ENCODE measurements around the gene UTP25.

Gene UTP25

DNA sequence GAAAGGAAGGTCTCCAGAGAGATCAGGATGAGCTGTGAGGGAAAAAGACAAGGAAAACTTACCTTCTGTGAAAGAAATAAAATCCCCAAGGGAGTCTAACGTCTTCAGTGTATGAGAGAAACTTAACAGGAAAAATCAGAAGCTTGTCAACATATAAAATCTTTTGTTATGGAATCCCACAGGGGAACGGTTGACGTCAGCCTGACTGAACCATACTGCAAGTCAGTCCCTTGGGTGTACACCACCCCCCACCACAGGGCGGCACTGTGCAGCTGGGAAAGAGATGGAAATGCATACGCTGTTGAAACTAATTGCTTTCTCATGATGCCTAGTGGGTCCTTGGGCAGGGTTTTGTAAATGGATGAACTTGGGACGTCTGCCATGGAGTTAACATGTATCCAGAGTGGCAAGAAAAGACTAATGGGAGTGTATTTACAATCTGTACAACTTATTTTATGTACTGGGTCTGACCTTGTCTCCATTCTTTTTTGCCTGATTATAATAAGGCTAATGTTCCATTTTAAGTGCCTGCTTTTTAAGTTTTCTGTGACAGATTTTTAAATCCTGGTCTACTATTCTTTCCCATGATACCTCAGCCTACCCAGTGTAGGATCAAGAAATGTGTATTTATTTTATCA is 22.7 kb downstream of the UTP25 start:
- DNase-seq (ENCODE audit: extremely low read depth, low read depth): no peak
- TF ChIP-seq, protein P1, sequence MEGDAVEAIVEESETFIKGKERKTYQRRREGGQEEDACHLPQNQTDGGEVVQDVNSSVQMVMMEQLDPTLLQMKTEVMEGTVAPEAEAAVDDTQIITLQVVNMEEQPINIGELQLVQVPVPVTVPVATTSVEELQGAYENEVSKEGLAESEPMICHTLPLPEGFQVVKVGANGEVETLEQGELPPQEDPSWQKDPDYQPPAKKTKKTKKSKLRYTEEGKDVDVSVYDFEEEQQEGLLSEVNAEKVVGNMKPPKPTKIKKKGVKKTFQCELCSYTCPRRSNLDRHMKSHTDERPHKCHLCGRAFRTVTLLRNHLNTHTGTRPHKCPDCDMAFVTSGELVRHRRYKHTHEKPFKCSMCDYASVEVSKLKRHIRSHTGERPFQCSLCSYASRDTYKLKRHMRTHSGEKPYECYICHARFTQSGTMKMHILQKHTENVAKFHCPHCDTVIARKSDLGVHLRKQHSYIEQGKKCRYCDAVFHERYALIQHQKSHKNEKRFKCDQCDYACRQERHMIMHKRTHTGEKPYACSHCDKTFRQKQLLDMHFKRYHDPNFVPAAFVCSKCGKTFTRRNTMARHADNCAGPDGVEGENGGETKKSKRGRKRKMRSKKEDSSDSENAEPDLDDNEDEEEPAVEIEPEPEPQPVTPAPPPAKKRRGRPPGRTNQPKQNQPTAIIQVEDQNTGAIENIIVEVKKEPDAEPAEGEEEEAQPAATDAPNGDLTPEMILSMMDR (IDR thresholded peaks at IDR 0.05; ENCODE audit: low read depth, low read length, missing control alignments): peak; percentile 90
- no peak overlapping the region for H3K4me3 ChIP-seq (replicated peaks; ENCODE audit: low read depth, low read length)

DNA sequence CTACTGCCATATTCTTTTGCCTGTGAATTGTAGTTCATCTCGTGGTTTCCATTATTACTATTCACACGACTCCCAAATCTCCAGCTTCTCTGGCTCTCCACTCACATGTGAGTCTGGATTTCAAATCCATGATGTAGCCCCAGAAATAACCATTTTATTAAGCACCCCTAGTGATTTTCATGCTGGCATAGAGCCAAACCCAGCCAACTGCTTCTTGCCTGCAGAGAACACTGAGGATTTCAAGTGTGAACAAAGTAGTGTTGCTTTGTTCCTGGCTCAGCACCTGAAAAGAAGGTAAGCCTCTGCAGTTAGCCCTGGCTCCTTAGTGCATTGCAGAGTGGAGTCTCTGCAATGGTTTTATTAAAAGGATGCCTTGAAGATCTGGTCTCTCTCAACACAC is 25.9 kb downstream of the UTP25 start:
- TF ChIP-seq, protein P1 (IDR thresholded peaks at IDR 0.05; ENCODE audit: low read depth, low read length, missing control alignments): no peak
- no peak overlapping the region for H3K4me3 ChIP-seq (replicated peaks; ENCODE audit: low read depth, low read length)
- DNase-seq (ENCODE audit: extremely low read depth, low read depth): no peak

DNA sequence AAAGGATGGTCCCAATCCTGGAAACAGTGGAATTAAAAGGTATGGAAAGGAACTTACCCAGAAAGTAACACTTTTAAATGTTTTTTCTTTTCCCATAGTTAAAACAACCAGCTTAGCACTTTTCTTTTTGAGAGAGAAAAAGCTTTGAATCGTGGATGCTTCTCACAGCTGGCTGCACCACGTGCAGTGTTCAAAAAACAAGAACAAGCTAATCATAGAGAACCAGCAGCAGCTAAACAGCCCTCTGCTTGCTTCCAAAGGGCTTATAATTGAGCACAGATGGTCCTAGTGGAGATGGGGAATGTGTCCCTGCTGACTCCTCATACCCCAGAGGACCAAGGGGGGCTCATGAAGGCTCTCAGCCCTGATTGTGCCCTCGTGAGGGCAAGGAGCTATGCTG is 26.4 kb downstream of the UTP25 start:
- TF ChIP-seq, protein P1 (IDR thresholded peaks at IDR 0.05; ENCODE audit: low read depth, low read length, missing control alignments): no peak
- no peak for DNase-seq (ENCODE audit: extremely low read depth, low read depth)
- no peak overlapping the region for H3K4me3 ChIP-seq (replicated peaks; ENCODE audit: low read depth, low read length)

DNA sequence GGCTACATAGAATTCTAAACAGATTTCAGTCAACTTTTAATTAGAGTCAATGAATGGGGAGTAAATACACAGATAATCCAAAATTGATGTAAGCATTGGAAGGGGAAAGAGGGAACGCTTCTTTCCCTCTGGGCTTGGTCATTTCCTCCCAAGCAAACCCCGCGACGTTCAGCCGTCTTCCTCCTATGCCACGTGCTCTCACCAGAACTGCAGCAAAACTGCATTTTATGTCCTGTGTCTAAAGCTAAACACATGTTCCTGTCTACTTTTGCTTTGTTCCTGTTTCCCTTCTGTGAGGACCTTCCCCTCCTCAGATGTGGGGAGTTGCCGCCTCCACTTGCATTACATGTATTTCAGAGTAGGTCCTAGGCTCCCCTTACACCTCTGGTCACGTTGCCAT is 27.2 kb downstream of the UTP25 start:
- TF ChIP-seq, protein P1 (IDR thresholded peaks at IDR 0.05; ENCODE audit: low read depth, low read length, missing control alignments): no peak
- H3K4me3 ChIP-seq (replicated peaks; ENCODE audit: low read depth, low read length): no peak overlapping the region
- DNase-seq (ENCODE audit: extremely low read depth, low read depth): no peak

DNA sequence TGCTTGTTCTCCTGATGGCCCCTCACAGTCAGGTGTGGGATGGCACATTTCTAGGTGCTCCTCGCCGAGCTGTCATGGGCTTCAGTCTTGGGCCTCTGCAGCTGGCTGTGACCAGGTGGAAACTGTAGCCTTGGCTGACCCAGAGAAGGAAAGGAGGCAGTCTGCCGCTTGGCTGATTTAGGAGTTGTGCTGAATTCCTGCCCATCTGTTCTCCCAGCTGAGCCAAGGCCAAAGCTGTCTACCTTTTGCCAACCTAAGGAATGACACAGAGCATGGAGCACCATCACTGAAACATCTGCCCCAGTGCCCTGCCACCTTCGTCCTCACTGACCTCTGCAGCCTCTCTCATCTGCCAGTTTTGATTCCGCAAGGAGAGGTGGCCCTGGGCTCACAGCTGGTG is 27.9 kb downstream of the UTP25 start:
- no peak overlapping the region for H3K4me3 ChIP-seq (replicated peaks; ENCODE audit: low read depth, low read length)
- DNase-seq (ENCODE audit: extremely low read depth, low read depth): no peak
- TF ChIP-seq, protein P1 (IDR thresholded peaks at IDR 0.05; ENCODE audit: low read depth, low read length, missing control alignments): no peak

DNA sequence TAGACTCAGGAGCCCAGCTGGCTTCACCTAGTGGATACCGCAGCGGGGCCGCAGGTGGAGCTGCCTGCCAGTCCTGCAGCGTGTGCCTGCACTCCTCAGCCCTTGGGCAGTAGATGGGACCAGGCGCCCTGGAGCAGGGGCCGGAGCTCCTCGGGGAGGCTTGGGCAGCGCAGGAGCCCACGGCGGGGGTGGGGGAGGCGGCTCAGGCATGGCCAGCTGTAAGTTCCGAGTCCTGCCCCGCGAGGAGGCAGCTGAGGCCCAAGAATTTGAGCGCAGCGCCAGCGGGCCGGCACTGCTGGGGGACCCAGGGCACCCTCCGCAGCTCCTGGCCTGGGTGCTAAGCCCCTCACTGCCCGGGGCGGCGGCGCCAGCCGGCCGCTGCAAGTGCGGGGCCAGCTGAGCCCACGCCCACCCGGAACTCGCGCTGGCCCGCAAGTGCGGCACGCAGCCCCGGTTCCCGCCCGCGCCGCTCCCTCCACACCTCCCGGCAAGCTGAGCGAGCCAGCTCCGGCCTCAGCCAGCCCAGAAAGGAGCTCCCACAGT is 30.9 kb downstream of the UTP25 start:
- TF ChIP-seq, protein P1 (IDR thresholded peaks at IDR 0.05; ENCODE audit: low read depth, low read length, missing control alignments): no peak
- H3K4me3 ChIP-seq (replicated peaks; ENCODE audit: low read depth, low read length): no peak overlapping the region
- DNase-seq (ENCODE audit: extremely low read depth, low read depth): no peak
